Measurements from ENCODE around the gene TCF7L2.

The TCF7L2 gene

DNA sequence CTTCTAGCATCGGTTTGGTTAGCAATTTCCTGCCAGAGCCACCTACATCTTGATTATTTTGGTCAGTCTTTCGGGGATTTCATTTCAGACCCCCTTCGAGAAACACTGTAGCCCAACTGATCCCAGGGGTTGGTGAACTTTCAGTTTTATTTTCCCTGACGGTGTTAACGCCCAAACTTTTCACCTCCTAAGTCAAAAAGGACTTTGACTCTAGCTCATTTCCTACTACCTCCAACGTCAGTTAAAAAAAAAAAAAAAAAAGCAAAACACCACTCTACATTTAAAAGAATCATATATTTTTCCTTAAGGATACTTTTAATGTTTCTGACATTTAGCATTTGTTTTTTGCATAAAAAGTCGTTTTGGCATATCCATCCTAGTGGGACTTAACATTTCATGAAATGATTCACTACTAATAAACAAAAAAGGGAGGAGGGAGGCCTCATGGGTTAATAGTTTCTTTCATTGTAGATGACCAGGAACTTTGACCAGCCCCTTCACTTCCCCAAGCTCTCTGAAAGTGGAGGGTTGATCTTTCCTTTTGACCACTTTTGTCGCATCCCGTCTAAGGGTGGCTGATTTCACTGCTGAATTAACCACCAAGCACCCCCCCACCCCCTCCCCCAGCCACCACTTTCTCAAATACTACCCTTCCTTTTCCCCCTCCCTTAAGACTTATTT, 764 bp upstream of the TCF7L2 start:
- DNase-seq = no peak

DNA sequence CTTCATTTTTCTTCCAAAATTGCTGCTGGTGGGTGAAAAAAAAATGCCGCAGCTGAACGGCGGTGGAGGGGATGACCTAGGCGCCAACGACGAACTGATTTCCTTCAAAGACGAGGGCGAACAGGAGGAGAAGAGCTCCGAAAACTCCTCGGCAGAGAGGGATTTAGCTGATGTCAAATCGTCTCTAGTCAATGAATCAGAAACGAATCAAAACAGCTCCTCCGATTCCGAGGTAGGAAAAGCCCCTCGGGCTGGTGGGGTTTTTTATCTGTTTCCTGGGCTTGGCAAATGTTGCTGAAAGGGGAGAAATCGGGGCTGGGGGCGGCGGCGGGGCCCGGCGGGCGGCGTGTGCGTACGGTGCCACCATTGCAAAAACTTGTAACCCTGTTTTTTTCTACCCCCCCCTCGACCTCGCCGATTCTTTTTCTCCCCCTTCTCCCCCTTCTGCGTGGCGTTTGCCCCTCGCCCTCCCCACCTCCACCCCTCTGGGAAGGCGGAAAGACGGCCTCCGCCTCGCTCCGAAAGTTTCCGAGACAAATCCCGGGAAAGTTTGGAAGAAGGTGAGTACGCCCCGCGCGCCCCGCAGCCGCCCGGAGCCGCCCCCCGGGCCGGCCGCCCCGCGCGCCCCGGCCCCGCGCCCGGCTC, 789 bp downstream of the TCF7L2 start:
- DNase-seq = no peak

DNA sequence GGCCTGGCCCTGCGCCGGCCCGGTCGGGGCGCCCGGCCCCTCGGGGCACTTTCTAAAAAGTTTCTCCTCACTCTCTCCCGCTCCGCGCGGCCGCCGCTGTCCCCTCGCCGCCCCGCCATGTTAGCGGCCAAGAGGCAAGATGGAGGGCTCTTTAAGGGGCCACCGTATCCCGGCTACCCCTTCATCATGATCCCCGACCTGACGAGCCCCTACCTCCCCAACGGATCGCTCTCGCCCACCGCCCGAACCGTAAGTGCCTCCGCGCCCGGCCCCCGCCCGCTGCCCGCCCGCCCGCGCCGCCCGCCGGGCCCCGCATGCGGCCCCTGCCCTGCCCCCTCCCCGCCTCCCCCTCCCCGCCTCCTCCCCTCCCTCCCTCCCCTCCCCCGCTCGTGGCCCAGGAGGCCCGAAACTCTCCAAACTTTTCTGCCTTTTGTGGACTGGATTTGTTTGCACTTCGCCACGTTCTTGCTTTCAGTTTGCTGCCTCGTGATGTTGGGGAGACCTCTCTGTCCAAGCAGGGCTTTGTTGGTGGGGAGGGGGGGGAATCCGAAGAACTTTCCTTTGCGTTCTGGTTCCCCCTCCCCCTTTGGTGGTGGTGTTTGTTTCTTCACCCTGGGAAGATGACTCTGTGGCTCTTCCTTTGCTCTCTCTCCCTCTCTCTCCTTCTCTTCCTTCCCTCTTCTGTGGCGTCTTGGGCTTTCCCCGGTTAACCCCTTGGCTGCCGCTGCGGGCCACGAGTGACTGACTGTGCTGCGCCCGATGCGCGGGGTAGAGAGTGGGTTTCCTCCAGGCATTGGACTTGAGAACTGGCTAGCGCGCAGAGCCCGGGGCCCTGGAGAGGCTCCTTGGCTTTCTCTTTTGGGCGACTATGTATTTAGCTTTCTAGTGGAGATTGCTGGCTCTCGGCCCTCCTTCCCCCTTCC, 1.6 kb downstream of the TCF7L2 start:
- no peak for DNase-seq

DNA sequence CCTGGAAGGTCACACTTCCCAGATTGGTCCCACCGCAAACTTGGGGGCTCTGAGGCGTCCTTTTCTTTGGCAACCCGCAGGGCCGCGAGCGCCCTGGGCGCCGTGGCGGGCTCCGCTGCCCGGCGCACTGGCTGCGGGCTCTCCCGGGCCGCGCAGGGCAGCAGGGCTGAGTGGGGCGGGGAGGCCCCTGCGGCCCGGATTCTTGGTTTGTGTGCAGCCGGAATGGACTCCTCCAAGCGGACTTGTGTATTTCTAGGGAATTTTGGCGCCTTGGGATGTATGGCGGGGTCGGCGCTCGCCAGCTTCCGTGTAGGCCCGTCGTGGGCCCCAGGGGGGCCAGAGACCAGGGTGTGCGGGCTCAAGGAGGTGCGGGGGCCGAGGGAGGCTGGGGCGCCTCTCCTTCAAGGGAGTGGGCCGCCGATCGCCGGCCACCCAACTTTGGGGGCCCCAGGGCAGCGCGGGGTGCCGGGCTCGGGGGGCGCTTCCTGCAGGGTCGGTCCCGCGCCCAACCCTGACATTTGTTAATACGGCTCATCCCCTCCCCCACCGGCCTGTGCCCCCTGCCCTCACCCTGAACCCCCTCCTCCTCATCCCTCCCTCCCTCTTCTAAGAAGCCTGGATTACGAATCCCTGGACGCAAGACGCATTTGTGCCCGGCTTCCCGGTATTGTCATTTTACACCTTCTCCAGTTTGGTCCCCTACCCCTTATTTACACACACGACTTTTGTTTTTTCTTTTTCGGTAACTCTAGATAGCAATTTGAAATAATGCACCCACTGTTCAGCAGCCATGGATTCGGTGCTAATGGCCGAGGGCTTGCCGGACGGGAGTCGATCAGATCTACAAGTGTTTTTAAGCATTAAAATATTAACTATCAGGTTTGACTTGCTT, 2.5 kb downstream of the TCF7L2 start:
- no peak for DNase-seq

DNA sequence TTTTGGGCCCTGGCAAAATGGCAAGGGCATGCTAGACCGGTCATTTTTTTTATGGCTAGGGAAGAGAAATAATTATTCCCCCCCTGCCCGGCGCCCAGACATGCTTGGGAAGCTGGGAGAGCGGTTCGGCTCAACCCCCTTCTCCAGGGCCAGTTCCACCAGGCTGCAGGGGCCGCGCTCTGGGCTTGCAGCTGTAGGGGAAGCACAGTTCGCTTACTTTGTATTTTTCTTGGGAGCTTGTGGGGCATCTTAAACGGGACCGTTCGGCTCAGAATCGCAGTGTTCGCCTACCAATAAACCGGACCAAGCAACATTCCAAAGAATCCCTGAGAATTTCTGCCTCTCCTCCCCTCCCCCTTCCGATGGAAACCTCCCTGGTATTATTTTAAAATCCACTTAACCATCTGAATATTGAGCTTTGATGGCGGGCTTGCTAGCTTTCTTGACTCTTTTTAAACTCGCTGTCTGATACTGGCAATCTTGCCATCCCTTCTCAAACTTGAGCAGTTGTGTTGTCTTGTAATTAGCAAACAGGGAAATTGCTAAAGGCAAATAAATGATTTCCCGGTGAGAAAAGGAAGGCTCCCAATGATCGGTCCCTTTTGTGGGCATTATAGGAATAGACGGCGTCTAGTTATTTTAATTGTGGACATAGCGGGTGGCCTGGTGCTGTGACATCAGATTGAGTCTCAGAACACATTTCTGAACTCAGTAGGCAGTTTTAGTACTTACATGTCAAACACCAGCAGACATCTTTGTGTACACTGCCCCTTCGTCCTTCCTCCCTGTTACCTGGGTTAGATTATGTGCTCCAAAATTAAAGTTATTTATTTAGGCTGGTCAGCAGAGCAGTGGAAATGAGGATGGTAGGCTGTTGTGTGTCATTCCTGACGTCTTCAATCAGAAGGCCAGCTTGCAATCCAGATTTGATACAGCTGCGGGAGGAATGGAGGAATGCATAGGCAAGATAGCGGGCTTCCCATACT, 3.4 kb downstream of the TCF7L2 start:
- DNase-seq = no peak

DNA sequence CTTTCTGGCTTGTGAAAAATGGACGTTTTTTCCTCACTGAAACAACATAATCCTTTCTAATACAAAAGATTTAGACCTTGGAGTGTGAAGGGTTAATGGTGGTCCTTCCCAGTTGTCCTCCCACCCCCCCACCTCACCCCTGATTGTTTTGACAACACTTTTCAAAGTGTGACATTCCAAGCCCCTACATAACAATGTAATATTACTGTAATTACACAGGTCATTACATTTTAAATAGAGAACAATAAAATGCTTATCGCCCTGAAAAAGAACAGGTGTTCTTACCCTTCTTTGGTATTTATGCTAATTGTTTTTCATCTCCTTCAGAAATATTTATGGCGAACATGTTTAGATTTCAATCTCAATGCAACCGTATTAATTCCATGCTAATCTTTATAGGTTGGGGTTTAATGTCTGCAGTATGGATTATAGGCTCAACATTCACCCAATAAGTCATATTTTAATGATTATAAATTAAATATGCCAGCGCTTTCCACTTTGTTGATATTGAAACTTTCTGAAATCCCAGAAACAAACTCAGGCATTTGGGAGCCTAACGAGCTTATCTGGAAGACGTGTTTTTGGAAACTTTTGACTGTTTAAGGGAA, 5.0 kb downstream of the TCF7L2 start:
- DNase-seq = no peak

DNA sequence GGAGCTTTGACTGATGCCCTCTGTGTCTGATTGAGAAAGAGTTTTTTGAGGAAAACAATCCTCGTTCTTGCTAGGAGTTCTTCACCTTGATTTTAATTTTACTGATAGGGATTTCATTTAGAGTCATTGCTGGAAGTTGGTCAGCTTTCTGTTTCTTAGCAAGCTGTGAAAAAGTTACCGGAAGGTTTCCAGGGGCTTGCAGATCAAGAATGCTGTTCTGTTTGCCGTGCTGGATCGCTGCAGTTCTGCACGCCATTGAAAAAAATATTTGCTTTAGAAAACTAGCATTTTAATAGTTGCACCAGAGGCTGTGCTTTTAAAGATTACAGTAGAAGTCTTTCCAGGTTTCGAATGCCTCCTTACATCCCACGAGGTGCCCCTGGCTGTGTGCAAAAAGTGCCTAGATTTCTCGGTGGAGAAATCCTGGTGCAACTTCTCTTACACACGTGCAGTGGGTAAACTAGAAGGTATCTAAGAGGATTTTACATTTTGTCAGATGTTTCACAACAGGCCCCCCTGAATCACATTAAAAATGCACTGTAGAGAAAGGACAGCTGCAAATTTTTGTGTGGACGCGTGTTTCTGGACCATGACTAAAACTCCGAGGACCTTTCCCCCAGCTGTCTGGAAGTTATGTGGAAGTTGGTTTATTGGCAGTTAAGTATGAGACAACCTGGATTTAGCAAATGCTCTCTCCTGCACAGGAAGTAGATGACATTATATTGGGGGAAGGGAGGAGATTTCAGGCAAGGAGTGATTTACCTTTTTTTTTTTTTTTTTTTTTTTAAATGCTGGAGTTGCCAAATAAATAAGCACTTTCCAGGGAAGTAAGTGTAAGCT, 5.8 kb downstream of the TCF7L2 start:
- peak; percentile 8 for DNase-seq

DNA sequence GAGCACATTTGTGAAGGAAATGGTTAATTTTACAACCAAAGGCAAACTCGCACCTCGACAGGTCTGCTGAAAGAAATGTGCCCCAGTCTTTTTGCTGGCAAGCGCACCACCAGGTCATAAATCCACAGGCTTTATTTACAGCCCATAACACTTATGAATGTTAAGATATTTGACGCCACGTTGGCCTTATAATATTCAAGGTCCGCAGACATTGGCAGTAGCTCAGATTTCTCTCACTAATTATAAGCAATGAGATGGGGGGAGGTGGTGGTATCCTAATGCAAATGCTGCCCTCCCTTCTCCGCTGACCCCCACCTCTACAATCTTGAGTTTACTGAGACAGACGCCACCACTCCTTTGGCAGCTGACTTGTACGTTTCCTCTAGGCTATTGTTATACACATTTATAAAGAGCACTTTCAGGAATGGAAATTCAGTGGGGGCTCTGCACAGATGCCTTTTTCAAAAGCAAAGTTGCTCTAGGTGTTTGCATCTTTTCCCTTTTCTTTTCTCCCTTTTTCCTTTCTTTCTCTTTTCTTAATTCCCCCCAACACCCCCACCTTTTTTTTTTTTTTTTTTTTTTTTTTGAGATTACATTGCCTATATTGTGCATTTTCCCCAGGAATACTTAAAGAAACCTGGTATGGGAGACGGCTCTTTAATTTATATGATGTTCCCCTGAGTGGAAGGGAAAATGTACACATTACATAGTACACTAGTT, 6.7 kb downstream of the TCF7L2 start:
- DNase-seq = no peak

DNA sequence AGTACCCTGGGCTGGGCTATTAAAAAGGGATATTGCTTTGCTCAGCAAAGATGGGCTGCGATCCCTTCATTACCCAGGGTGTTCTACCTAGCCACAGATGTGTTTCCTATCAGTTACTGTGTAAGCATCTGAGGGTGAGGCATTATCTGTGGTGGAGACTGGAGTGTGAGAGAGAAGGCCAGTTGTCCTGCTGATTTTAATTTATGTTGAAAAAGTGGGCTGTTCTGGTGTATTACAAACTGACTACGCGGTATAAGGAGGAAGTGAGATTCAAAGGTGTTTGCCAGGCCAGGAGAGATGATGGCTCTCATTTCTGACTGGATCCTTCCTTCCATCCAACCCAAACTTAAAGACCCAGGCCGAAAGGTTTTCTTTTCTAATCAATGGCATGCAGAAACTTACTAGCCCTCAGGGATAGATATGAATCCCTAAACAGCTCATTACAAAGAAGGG, 7.6 kb downstream of the TCF7L2 start:
- no peak for DNase-seq

DNA sequence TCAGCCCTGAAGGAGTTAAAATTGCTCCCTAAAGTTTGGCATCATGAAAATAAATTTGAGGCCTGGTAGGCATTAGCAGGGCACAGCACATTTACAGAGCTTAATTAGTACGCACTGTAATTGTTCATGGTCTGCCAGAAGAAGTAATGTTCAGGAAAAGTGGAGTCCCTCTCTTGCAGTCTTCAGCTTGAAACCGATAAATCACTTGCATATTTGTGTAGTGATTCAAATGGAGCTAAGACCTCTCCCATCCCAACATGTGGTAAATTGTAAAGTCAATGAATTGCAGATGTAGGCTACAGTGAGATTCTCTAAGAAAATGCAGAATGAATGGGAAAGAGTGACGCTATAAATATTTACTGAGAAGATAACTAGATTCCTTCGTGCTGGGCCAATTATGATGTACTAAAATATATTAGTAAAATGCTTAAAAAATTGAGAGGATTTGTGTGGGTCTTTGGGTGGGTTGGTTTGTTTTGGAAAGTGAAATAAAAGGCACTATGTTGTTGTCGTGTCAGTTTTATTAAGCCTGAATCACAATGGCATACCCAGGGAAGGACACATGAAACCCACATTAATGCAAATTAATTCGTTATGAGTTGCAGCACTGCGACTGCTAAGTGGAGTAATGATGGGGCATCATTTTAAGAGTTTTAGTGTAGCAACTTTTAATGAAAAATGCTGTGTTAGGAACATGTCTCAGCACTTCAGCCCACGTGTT, 8.4 kb downstream of the TCF7L2 start:
- DNase-seq = no peak

DNA sequence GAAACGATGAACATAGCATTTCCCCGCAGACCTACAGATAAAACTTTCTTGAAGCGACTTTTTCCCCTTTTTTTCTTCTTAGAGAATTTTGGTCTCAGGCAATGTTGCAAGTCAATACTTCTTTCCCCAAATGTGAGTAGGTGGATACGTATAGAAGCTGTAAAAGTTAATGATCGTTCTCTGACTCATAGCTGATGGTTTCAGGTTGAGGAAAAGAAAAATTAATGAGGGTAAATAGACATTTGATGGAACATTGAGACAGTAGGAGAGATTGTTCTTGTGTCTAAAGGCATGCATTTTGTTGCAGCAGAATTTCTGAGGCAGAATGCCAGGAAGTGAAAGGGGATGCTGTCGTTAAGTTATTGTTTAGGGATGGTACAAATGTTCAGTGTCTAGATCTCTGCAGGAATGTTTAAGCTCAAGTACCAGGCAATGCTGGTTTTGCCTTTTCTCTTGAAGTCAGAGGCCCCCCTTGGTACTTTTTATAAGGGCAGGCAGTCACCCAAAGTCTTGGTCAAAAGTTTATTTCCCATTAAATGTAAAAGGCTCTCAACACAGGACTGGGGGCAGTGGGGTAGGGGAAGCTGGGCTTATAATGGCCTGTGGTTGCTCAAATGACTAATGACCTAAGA, 9.3 kb downstream of the TCF7L2 start:
- no peak for DNase-seq

DNA sequence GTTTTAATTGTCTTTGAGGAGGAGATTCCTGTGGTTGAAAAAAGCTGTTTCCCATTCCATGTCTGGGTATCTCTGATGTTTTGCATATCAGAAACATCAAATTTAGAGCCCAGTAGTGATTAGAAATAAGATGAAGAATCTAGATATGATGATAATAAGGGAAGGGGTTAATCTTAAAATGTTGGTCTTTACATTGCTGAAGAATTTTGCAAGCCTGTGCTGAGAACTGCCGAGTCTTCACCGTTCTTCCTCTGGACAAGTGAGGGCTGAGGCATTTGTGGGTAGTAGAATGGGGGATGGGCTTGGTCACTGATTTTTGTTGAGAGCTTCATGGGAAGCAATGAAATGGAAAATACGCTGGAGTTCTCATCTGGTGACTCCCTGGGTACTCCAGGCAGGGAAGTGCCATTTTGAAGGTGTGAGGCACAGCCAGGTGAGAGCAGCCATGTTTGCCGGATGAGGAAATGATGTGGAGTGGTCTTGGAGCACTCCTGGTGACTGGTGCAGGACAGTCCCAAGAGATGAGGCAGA, 10.2 kb downstream of the TCF7L2 start:
- DNase-seq = no peak

DNA sequence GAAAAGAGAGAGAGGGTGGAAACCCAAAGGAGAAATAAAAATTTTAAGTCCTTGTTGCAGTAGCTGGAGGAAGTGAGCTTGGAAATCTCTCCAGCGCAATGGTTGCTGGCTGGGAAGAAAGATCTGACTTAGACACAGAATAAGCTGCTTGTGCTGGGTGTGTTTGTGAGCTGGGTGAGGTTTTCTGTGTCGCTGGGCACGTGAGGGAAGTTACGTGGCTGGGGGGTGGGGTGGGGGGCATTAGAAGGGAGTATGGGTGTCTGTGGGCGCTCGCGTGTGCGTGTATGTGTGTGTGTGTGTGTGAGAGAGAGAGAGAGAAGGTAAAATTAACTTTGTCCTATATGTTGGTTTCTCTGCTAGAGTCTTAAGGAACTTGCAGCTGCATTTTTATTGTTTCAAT, 11.6 kb downstream of the TCF7L2 start:
- no peak for DNase-seq

DNA sequence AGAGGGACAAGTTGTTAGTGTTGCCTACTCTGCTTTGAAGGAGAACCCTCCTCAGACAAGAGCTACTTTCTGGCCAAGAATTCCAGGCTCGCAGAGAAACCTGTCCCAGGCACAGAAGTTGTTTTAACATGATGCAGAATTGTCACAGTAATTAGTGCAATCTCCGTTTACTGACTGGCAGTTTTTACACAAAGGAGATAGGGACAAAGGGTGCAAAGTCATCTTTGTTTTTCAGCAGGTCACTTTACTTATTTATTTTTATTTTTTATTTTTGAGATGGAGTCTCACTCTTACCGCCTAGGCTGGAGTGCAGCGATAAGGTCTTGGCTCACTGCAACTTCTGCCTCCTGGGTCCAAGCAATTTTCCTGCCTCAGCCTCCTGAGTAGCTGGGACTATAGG, 12.3 kb downstream of the TCF7L2 start:
- no peak for DNase-seq

DNA sequence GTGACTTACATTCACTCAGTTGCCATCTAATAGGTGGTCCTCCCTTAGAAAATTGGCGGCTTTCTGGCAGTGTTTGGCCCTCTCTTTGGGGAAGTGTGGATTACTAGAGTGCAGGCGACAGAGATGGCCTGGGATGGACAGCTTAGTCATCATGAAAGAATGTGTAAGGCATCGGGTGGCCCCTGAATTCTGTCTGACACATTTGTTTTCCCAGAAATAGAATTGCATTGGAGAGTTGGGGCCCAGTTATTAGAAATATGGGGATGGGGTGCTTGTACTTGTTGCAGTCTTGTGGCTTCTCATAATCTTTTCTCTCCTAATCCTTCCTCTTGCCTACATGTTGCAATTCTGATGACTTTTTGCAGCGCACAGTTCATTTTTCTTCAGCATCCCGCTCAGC, 13.8 kb downstream of the TCF7L2 start:
- no peak for DNase-seq

DNA sequence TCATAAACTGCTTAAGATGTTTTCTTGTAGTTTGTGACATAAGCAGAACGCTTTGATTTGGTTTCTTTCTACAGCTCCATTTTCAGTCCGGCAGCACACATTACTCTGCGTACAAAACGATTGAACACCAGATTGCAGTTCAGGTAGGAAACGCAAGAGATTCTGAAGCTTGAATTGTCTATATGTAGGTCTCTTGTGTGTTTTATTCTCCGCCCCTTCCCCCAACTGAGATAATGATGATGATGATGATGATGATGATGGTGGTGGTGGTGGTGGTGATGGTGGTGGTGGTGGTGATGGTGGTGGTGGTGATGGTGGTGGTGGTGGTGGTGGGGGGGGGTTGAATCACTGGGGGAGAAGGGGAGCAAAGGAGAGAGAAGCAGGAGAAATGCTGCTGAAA, 14.4 kb downstream of the TCF7L2 start:
- DNase-seq = no peak

DNA sequence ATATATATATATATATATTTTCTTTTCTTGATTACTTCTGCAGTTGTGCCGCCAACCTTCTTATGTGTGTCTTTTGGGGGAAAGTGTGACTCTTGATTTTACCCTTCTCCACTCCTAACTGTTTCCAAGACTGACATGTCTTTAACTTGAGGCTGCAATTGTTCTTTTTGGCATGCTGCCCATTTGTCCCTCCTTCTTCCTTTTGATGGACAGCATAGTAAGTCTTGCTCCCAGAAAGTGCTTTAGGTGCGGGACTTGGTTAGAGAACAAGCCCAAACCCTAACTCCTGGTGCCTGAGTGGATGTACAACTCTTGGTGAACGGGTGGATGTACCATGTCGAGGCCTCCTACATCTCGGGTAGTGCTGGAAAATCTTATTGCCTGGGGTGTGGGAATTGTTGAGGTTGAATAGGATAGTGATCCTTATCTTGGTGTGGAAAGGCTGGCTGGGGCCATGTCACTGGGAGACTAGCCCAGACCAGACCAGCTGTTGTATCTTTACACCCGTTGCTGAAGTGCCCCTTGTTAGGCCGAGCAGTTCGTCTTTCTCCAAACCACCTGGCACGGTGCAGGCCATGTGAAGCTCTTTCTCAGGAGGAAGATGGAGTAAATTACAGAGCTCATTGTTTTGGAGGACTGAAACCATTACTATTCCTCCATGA, 16.3 kb downstream of the TCF7L2 start:
- DNase-seq = peak; percentile 51
